ENCODE measurements around the gene FOLH1.
"Not testable (repeated sequence)": the region's sequence is repeated elsewhere in the genome, so short reads cannot be mapped to it uniquely, and the experiment has no call there.

The FOLH1 gene

DNA sequence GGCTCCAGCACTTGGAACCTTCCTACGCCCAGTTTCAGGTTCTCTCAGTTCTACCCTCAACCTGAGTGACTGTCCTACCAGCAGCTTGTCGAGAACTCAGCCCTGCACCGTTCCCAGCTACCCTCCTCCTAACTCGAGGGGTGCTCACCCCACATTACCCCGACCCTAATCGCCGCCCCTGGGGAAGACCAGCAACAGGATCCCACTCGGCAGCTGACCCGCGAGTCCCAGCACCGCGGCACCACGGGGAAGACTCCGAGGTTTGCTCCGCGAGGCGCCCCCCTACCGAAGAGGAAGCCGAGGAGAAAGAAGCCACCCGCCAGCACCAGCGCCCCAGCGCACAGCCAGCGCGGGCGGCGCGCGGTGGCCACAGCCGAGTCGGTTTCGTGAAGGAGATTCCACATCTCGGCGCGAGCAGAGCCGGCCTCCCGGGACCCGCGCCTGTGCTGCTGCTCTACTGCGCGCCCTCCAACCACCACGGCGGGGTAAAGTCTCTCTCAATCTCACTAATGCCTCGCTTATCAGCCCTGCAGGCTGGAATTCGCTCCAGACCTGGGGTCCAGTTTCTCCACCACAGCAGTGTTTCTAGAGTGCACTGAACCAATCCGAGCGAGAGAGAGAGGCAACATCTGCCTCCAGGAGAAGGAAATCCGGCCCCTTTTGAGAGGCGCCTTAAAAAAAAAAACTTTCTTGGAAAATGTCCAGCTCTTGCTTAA lies at the start of gene FOLH1:
FOLH1 (minus strand) TSS at position 597 of the 716 bp plus-strand sequence; CDS start at position 404, 193 bp downstream.
- DNase-seq = peak; percentile 2

DNA sequence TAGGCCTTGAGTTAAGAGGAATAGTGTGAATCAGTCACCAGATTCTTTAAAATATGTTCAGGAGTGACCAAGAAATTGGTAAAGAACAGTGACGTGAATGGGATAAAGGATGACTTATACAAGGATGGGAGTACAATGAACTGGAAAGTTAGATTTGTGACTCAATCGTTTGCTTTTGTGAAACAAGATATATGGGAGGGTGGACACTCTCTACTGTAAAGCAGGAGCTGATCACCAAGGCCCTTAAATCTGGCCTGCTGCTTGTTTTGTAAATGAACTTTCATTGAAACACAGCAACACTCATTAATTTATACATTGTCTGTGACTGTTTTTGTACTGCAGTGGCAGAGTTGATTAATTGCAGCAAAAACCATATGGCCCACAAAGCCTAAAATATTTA lies 46.7 kb upstream of the FOLH1 start:
- DNase-seq = not testable (repeated sequence)

DNA sequence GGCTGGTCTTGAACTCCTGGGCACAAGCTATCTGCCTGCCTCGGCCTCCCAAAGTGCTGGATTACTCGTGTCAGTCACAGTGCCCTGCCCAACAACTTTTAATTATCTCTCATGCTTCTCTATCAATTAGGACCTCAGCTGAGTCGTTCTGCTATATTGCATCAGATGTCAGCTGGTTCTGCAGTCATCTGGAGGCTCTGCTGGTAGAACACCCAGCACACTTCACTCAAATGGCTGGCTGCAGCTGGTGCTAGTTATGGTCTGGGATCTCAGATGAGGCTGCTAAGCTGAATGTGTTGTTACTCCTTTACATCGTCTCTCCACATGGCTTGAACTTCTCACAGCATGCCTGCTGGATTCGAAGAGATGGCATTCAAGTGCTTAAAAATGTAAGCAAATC lies 42.8 kb upstream of the FOLH1 start:
- DNase-seq = not testable (repeated sequence)

DNA sequence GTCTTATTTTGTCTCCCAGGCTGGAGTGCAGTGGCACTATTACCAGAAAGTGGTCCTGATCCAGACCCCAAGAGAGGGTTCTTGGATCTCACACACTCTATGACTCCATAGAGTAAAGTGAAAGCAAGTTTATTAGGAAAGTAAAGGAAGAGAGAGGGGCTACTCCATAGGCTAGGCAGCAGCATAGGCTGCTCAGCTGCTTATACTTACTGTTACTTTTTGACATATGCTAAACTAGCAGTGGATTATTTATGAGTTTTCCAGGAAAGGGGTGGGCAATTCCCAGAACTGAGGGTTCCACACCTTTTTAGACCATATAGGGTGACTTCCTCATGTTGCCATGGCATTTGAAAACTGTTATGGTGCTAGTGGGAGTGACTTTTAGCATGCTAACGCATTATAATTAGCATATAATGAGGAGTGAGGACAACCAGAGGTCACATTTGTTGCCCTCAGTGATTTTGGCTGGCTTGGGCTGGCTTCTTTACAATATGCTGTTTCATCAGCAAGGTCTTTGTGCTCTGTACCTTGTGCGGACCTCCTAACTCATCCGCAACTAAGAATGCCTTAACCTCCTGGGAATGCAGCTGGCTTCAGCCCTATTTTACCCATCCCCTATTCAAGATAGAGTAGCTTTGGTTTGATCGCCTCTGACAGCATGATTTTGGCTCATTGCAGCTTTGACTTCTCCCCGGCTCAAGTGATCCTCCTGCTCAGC lies 42.2 kb upstream of the FOLH1 start:
- DNase-seq = not testable (repeated sequence)

GRCh38 chr11:49249363-49249762 lies 41.0 kb upstream of the FOLH1 start:
- not testable (repeated sequence) for DNase-seq

DNA sequence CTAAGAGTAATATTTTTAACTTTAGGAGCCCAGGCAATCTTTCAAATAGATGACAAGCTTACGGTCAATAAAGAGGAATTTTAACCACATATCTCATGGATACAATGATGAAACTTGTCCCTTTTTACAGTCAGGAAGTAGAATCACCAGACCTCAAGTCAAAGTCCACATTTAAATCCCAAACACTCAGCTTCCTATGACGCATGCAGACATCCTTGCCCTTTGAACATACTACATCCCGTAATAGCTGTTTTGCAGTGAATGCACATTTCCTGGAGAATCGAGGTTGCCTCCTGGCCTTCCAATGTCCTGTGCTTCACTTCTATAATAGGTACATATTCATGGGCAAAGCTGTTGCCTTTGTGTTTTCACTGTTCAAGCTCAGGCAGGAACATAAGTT lies 25.3 kb upstream of the FOLH1 start:
- DNase-seq = not testable (repeated sequence)

DNA sequence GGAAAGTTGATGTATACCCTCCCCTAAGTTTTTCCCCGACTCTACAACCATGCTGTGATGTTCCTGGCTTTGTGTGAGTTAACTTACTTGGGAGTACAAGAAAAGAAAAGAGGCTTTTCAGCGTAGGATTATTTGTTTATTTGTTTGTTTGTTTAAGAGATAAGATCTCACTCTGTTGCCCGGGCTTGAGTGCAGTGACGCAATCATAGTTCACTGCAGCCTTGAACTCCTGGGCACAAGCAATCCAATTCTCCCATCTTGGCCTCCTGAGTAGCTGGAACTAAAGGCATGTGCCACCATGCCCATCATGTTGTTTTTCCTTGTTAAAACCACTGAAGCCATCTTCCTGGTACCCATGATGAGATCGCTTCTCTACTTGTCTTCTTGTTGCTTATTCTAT lies 24.6 kb upstream of the FOLH1 start:
- DNase-seq = not testable (repeated sequence)

DNA sequence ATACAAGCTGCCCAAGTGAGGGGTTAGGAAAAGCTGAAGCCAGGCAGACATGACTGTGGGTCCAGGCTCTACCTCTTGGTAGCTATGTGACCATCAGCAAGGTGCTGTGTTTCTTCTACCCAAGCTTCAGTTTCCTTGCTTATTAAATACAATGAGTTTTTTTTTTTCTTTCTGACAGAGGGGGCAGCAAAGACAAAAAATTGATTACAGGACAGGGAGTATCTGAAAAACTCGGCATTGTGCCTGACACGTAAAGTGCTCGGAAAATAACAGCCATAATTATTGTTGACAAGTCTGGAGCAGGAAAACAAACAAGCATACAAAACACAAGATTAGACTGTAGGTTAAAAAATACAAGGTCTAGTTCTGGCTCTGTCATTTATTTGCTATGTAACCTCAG lies 23.3 kb upstream of the FOLH1 start:
- DNase-seq = not testable (repeated sequence)

DNA sequence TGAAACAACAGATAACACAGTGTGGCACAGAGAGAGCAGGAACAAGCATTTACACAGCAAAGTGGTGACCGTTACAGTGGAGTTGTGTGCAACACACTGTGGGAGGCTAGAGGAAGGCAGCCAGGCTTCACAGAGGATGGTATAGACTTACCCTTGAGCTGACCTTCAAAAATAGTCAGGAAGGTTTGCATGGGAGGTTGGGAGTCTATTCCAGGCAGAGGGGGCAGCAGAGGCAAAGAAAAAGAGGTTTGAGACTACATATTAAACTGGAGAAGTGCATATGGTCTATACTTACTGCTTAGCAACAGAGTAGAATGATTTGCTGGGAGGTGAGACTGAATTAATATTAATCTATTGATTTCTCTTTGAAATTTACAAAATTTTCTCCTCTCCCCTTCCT lies 22.1 kb upstream of the FOLH1 start:
- DNase-seq = not testable (repeated sequence)

DNA sequence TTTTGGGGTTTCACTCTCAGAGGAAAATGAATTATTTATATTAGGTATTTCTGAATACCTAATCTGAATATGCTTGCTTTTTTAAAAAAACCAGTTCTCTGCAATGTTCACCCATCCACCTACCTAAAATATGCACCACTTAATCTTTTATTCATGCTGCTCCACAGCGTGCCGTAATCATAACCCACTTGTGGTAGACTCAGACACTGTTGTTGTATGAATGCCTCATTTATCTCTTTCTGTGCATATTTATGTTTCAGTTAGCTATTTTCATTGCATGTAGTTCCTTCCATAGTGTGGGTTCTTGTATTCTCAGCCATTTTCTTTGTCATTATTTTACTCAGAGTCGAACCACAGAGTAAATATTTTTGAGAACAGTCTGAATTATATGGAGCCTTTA lies 21.6 kb upstream of the FOLH1 start:
- not testable (repeated sequence) for DNase-seq

GRCh38 chr11:49229136-49229535 lies 20.7 kb upstream of the FOLH1 start:
- DNase-seq = not testable (repeated sequence)

GRCh38 chr11:49225255-49225785 lies 16.9 kb upstream of the FOLH1 start:
- DNase-seq = not testable (repeated sequence)

DNA sequence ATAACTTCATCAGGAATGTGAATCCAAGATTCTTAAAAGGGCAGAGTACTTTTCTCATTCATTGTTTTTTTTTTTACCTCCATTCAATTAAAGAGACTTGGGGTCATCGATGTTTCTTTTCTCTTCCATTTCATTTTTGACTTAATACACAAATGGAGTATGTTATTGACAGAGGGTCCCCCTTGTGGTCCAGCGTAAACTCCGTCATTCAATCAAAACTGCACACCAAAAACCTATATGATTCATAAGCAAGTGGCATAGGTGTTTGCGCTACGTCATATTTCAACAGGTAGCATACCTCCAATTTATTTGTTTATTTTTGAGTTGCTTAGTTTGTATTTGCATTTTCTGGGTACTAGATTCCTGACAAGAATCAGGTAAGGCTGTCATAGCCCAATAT lies 12.7 kb upstream of the FOLH1 start:
- no peak for DNase-seq

DNA sequence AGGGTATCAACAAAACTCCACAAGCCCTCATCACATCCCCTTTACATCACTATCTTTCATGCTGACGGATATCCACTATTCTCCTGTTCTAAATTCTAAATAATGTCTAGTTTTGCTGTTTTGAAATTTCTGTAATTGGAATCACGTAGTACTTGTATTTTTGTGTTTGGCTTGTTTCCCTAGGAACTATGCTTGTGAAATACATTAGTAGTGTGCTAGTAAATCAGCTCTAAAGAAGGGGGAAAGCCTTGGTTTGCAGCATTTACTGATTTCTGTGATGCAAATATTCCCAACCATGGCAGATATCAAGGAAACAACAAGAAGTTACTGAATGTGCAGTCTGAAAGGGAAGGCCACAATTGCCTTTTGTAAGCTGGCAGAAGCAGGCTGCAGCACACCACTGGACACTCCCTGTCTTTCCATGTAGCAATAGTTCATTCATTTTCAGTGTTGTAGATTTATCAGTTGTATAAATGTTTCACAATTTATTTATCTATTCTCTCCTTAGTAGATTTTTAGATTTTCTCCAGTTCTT lies 4.7 kb upstream of the FOLH1 start:
- DNase-seq = no peak

DNA sequence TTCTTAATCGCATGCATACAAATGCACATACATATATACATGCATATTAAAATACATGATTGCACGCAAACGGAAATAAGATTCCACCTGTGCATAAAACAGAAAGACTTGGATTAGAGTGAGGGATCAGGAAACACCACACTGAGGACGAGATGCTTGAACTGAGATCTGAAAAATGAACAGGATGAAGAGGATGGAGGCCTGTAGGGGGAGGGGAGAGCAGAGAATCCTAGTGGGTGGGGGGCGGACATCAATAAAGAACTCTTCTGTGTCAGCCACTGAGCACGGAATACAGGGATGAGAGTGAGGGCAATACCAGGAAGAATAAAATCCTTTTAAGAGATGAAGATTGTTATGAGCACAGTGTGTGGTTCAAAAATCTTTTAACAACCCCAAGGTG lies 1.4 kb downstream of the FOLH1 start:
- not testable (repeated sequence) for DNase-seq

- DNase-seq = no peak
These were observed 6.0 kb downstream of the FOLH1 start for GRCh38 chr11:49202287-49202976.

DNA sequence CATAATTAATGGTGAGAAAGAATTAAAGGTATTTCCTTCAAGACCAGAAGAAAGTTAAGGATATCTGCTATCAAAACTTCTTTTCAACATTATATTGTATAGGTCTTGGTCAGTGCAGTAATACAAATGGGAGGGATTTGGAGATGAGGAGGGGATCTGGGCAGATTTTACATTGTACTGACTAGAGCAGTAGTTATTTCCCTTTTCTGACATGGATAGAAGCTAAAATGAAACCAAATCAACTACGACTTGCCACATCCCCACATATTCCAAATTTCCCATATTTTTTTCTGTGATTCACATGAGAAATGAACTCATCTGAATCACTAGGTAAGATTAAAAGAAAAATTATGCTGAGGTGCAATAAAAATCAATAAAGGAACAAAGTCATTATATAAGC lies 11.6 kb downstream of the FOLH1 start:
- DNase-seq = not testable (repeated sequence)

DNA sequence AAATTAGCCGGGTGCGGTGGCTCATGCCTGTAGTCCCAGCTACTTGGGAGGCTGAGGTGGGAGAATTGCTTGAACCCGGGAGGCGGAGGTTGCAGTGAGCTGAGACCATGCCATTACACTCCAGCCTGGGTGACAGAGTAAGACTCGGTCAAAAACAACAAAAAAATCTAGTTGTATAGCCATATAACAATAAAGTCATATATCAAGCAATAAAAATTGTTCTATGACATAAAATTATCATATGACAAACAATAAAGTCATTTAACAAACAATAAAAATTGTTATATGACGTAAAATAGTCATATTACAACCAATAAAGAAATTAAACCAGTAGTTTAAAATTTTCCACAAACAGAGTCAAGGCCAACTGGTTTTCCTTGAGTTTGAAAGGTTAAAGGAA lies 12.4 kb downstream of the FOLH1 start:
- DNase-seq = not testable (repeated sequence)

- DNase-seq = not testable (repeated sequence)
These were observed 18.1 kb downstream of the FOLH1 start for GRCh38 chr11:49190287-49190686.

GRCh38 chr11:49186225-49186624 lies 22.2 kb downstream of the FOLH1 start:
- not testable (repeated sequence) for DNase-seq

- DNase-seq = not testable (repeated sequence)
These were observed 22.8 kb downstream of the FOLH1 start for GRCh38 chr11:49185597-49185996.

DNA sequence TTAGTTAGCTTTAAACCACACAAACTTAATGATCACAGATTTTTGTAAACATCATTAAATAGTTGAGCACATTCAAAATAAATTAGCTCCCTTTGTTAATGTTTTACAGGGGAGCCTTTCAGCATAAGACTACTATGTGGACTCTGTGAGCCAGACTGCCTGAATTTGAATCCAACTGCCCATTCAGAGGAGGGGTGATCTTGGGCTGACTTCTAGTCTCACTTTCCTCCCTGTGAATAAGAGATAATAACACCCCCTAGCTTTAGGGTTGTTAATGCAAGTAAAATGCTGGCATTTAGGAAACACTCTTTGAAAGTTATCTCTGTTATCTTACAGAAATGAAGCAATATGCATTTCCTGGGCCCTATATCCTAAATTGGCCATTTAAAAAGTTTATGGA lies 23.6 kb downstream of the FOLH1 start:
- not testable (repeated sequence) for DNase-seq

DNA sequence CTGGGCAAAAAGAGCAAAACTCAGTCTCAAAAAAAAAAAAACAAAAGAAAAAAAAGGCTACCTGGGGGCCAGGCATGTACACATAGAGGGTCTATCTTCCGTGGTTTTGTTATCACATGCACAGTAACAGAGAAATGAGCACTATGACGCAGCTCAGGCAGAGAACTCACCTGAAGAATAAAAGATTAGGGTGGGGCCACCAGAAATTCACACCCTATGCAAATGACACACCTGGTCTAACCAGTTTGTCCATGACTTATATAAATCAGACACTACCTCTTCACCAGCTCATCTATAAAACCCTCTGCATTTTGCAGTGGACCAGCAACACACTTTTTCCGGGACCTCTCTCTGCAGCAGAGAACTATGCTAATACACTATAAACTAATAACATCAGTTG lies 30.5 kb downstream of the FOLH1 start:
- peak; percentile 1 for DNase-seq

Measured in NCI-H2029 (cell line).